PC-9 (cell line): ENCODE data around the gene CD83. TPM values are rescaled to one million over a fixed set of nuclear protein-coding genes. Genes with fewer than 3 reads are reported as not detected.

Source experiments
- BruUV-seq: library from RNA; stranded (reverse); fragments of 400-500 nt; replicated peaks from 2 replicates; lab custom pipeline; 2021; lab: Mats Ljungman, UMichigan
- CTCF ChIA-PET: fragments of 300-600 bp; sonication (Branson Sonifier 250); formaldehyde crosslinking; loops from one replicate; lab custom pipeline; 2022; ENCODE audit warnings: antibody characterized with exemption; lab: Charles Lee
- POLR2A ChIA-PET: fragments of 300-600 bp; sonication (Branson Sonifier 250); formaldehyde crosslinking; loops from one replicate; lab custom pipeline; 2022; ENCODE audit warnings: antibody characterized with exemption; ENCODE audit not compliant: unreplicated experiment; lab: Charles Lee
- DNase-seq, 2 experiments: peaks; one replicate each; pipeline versions ENCODE4 v3.0.0 to v3.0.0-alpha.2; 2015 to 2022; ENCODE audit warnings: mixed read lengths in 1 of 2
- H2AFZ ChIP-seq: fragments of 200-600 bp; sonication (generic); 2 replicates; pipeline ENCODE4 v1.8.1; 2017; ENCODE audit warnings: antibody characterized with exemption
- H3F3A ChIP-seq: fragments of 200-600 bp; sonication (generic); 2 replicates; pipeline ENCODE4 v1.8.1; 2017; ENCODE audit warnings: antibody characterized with exemption, mild to moderate bottlenecking, low read depth; ENCODE audit not compliant: insufficient read depth
- H3K27ac ChIP-seq: fragments of 200-600 bp; sonication (generic); 2 replicates; pipeline ENCODE4 v1.6.1; 2016; ENCODE audit warnings: mixed run types
- H3K27me3 ChIP-seq: fragments of 200-600 bp; sonication (generic); 2 replicates; pipeline ENCODE4 v1.6.1; 2016; ENCODE audit warnings: low read depth, mixed run types; ENCODE audit not compliant: insufficient read depth
- H3K36me3 ChIP-seq: fragments of 200-600 bp; sonication (generic); 2 replicates; pipeline ENCODE4 v1.6.1; 2016; ENCODE audit warnings: low read depth, mixed run types
- H3K4me1 ChIP-seq: fragments of 200-600 bp; sonication (generic); replicated peaks from 2 replicates; pipeline ENCODE4 v1.6.1; 2016; ENCODE audit warnings: mixed run types; ENCODE audit not compliant: insufficient read depth
- H3K4me2 ChIP-seq: fragments of 200-600 bp; sonication (generic); 2 replicates; pipeline ENCODE4 v1.6.1; 2017; ENCODE audit warnings: mixed run types
- H3K4me3 ChIP-seq: fragments of 200-600 bp; sonication (generic); 2 replicates; pipeline ENCODE4 v1.6.1; 2016; ENCODE audit warnings: mixed run types
- H3K79me2 ChIP-seq: fragments of 200-600 bp; sonication (generic); 2 replicates; pipeline ENCODE4 v1.6.1; 2017; ENCODE audit warnings: low read depth, mixed run types
- H3K9me2 ChIP-seq: fragments of 200-600 bp; sonication (generic); 2 replicates; pipeline ENCODE4 v1.8.1; 2017; ENCODE audit warnings: mild to moderate bottlenecking; ENCODE audit not compliant: insufficient read depth
- H3K9me3 ChIP-seq: fragments of 200-600 bp; sonication (generic); 2 replicates; pipeline ENCODE4 v1.8.1; 2016; ENCODE audit warnings: low read depth; ENCODE audit not compliant: insufficient read depth
- H4K20me1 ChIP-seq: fragments of 200-600 bp; sonication (generic); 2 replicates; pipeline ENCODE4 v1.8.1; 2017; ENCODE audit not compliant: insufficient read depth
- CTCF ChIP-seq: fragments of 200-600 bp; sonication (generic); conservative IDR thresholded peaks from 2 replicates; pipeline ENCODE4 v1.6.1; 2017; ENCODE audit warnings: mixed run types, antibody characterized with exemption, mild to moderate bottlenecking, moderate library complexity
- EZH2 ChIP-seq: fragments of 200-600 bp; sonication (generic); IDR thresholded peaks from 2 replicates; pipeline ENCODE4 v1.8.0; 2017; ENCODE audit warnings: antibody characterized with exemption, low read depth
- intact Hi-C: fragments of 100-400 bp; cut with micrococcal nuclease; formaldehyde crosslinking; loops from one replicate; pipeline ENCODE4 v1.10.0; 2022; ENCODE audit not compliant: unreplicated experiment
- total RNA-seq: library from RNA; stranded (reverse); gene quantifications from 2 replicates; pipeline ENCODE4 v1.2.3, GENCODE V29; 2021

Gene CD83
- total RNA-seq, 1 experiment from 2014 or later = 3.6 TPM

- Histone ChIP-seq H2AFZ (no peak overlapping the region), H3K27me3 (no peaks in the 10 kb centered on the region), H3K79me2 (no peaks in the 10 kb centered on the region), H3K4me3 (no peak overlapping the region), H3K9me3 (peaks cover 6% of the 10 kb centered on the region; the same call in 1 of the 2 replicates), H3K4me1 (no peaks in the 10 kb centered on the region), H4K20me1 (no peaks in the 10 kb centered on the region), H3K4me2 (no peak overlapping the region), H3K36me3 (no peaks in the 10 kb centered on the region), H3K9me2 (no peaks in the 10 kb centered on the region), H3F3A (no peaks in the 10 kb centered on the region), H3K27ac (no peak overlapping the region)
- POLR2A ChIA-PET = interaction anchor here (0.6 kb wide), 1 partner anchor 242 kb away, joined by 3 read pairs; no protein-coding TSS in a partner anchor
- intact Hi-C loops = no loop called here
- no peak for TF ChIP-seq EZH2
- no peak for TF ChIP-seq CTCF
- CTCF ChIA-PET = interaction anchor here (0.5 kb wide), 1 partner anchor 44 kb away, joined by 5 read pairs; no protein-coding TSS in a partner anchor
- no peak for DNase-seq
- no TSS peak for BruUV-seq
Observed at GRCh38 chr6:14110001-14110818, 7.4 kb upstream of the CD83 start.

GRCh38 chr6:14113976-14114375, 3.6 kb upstream of the CD83 start:
- H4K20me1 ChIP-seq = no peaks in the 10 kb centered on the region
- TF ChIP-seq EZH2 (no peak), CTCF (no peak)
- no peak overlapping the region for H3K4me3 ChIP-seq
- H3K4me2 ChIP-seq = no peak overlapping the region
- no peaks in the 10 kb centered on the region for H3K79me2 ChIP-seq
- intact Hi-C loops = no loop called here
- no peak for DNase-seq
- H3K9me3 ChIP-seq = no peaks in the 10 kb centered on the region
- no peaks in the 10 kb centered on the region for H3K36me3 ChIP-seq
- no peaks in the 10 kb centered on the region; the same call in 1 of the 2 replicates for H3F3A ChIP-seq
- H3K27ac ChIP-seq = no peak overlapping the region
- no peaks in the 10 kb centered on the region for H3K27me3 ChIP-seq
- BruUV-seq = no TSS peak
- H3K4me1 ChIP-seq = peaks cover 3% of the 10 kb centered on the region
- ChIA-PET CTCF (no interaction called here), POLR2A (no interaction called here)
- no peak overlapping the region for H2AFZ ChIP-seq
- H3K9me2 ChIP-seq = no peaks in the 10 kb centered on the region

GRCh38 chr6:14118091-14118439, 493 bp downstream of the CD83 start:
- H3K27ac ChIP-seq = no peak overlapping the region
- H3K27me3 ChIP-seq = no peaks in the 10 kb centered on the region
- no peaks in the 10 kb centered on the region for H3K36me3 ChIP-seq
- no peaks in the 10 kb centered on the region for H3K9me2 ChIP-seq
- H3K9me3 ChIP-seq = no peaks in the 10 kb centered on the region
- no peaks in the 10 kb centered on the region; the same call in 1 of the 2 replicates for H3F3A ChIP-seq
- POLR2A ChIA-PET = interaction anchor here (0.6 kb wide), 1 partner anchor 304 kb away, joined by 3 read pairs; the partner anchor contains the start of gene MCUR1
- TF ChIP-seq EZH2 (no peak), CTCF (no peak)
- intact Hi-C loops = no loop called here
- peak overlapping the region; percentile 87 for H3K4me2 ChIP-seq
- H3K4me3 ChIP-seq = peak overlapping the region; percentile 70
- peaks cover 3% of the 10 kb centered on the region for H3K4me1 ChIP-seq
- H4K20me1 ChIP-seq = no peaks in the 10 kb centered on the region
- H3K79me2 ChIP-seq = no peaks in the 10 kb centered on the region
- no peak for DNase-seq
- no TSS peak for BruUV-seq
- CTCF ChIA-PET = interaction anchor here (0.6 kb wide), 1 partner anchor 117 kb away, joined by 11 read pairs; no protein-coding TSS in a partner anchor
- peak overlapping the region; percentile 87 for H2AFZ ChIP-seq
